HepG2 (cell line): Measurements from ENCODE around the gene KCND2. TPM values are rescaled to one million over a fixed set of nuclear protein-coding genes. Genes with fewer than 3 reads are reported as not detected.

Experiments used
- ATAC-seq: fragments of 200-7000 bp; cut with Tn5 transposase; 3 replicates; pipeline ENCODE4 v1.9.1; 2020; ENCODE audit warnings: mild to moderate bottlenecking, moderate library complexity
- BruUV-seq: library from RNA; stranded (reverse); fragments of 400-500 nt; replicated peaks from 2 replicates; lab custom pipeline; 2021; lab: Mats Ljungman, UMichigan
- CTCF ChIA-PET: fragments of 300-600 bp; formaldehyde crosslinking; extraction: SDS; loops from one replicate; lab custom pipeline; 2021; ENCODE audit warnings: low total read pairs, inconsistent platforms, low intra/inter-chr PET ratio; lab: Yijun Ruan, JAX
- POLR2A ChIA-PET: fragments of 350-600 bp; sonication (Branson Sonifier 250); formaldehyde crosslinking; loops from one replicate; lab custom pipeline; 2020; ENCODE audit warnings: antibody characterized with exemption, inconsistent platforms; lab: Yijun Ruan, JAX
- DNase-seq: peaks from one replicate; pipeline ENCODE4 v3.0.0-alpha.2; 2015; ENCODE audit warnings: low spot score
- FAIRE-seq: peaks from 3 replicates; lab custom pipeline; 2011; peaks lifted over from hg19 to GRCh38; lab: Jason Lieb, UNC
- H2AFZ ChIP-seq: one replicate; pipeline ENCODE4 v1.6.1; 2011; ENCODE audit warnings: low read length, inconsistent platforms
- H3K27ac ChIP-seq: fragments of 300-600 bp; 3 replicates; pipeline ENCODE4 v1.8.0; 2011; ENCODE audit warnings: mixed run types, mild to moderate bottlenecking, mixed read lengths, low read length, inconsistent platforms; ENCODE audit not compliant: insufficient read depth; ENCODE audit errors: extremely low read length
- H3K27me3 ChIP-seq, 2 experiments: fragments of 200-600 bp in 1 of 2; 2 replicates in 1 of 2; 3 replicates in 1 of 2; pipeline versions ENCODE4 v1.6.0 to v1.8.0; 2011; ENCODE audit warnings: low read length in 2 of 2, mild to moderate bottlenecking in 2 of 2, moderate library complexity in 2 of 2, inconsistent platforms in 1 of 2; ENCODE audit not compliant: insufficient read depth in 2 of 2, control insufficient read depth in 1 of 2
- H3K36me3 ChIP-seq, 2 experiments: fragments of 200-600 bp in 1 of 2; replicated peaks in 1 of 2; 2 replicates in 1 of 2; 3 replicates in 1 of 2; pipeline versions ENCODE4 v1.5.1 to v1.8.0; 2011; ENCODE audit warnings: low read length in 2 of 2, inconsistent platforms in 1 of 2; ENCODE audit not compliant: insufficient read depth in 2 of 2, control insufficient read depth in 1 of 2
- H3K4me1 ChIP-seq: 2 replicates; pipeline ENCODE4 v1.5.1; 2012; ENCODE audit warnings: low read length, inconsistent platforms; ENCODE audit not compliant: insufficient read depth
- H3K4me2 ChIP-seq: 2 replicates; pipeline ENCODE4 v1.6.0; 2011; ENCODE audit warnings: low read depth, low read length, inconsistent platforms
- H3K4me3 ChIP-seq, 3 experiments: fragments of 200-600 bp in 1 of 3; sonication (generic), shearing (Covaris generic) in 1 of 3; replicated peaks in 1 of 3; 2 replicates each; pipeline ENCODE4 v1.5.1; 2011 to 2016; ENCODE audit warnings: low read length in 3 of 3, inconsistent platforms in 2 of 3, low read depth in 2 of 3, mild to moderate bottlenecking in 2 of 3, control low read depth in 1 of 3, mixed read lengths in 1 of 3; ENCODE audit not compliant: insufficient read depth in 1 of 3
- H3K79me2 ChIP-seq: one replicate; pipeline ENCODE4 v1.6.1; 2011; ENCODE audit warnings: low read length, inconsistent platforms; ENCODE audit not compliant: insufficient read depth
- H3K9ac ChIP-seq: 2 replicates; pipeline ENCODE4 v1.6.0; 2011; ENCODE audit warnings: mild to moderate bottlenecking, low read depth, low read length, inconsistent platforms; ENCODE audit not compliant: insufficient read depth
- H3K9me3 ChIP-seq: 2 replicates; pipeline ENCODE4 v1.5.1; 2012; ENCODE audit warnings: mild to moderate bottlenecking, low read length
- H4K20me1 ChIP-seq: 2 replicates; pipeline ENCODE4 v1.6.0; 2011; ENCODE audit warnings: inconsistent platforms, mild to moderate bottlenecking, low read length, moderate library complexity; ENCODE audit not compliant: insufficient read depth
- AGO1 ChIP-seq: fragments of 200-400 bp; formaldehyde crosslinking; IDR thresholded peaks from 2 replicates; pipeline ENCODE4 v1.6.1; 2017; ENCODE audit warnings: mild to moderate bottlenecking, low read depth, low read length, moderate library complexity; ENCODE audit not compliant: poor library complexity, severe bottlenecking
- ATM ChIP-seq: fragments of 450-650 bp; IDR thresholded peaks from 2 replicates; pipeline ENCODE4 v1.7.1; 2017; ENCODE audit warnings: mild to moderate bottlenecking, borderline replicate concordance
- BRD4 ChIP-seq: sonication (generic); formaldehyde crosslinking; IDR thresholded peaks from 2 replicates; pipeline ENCODE4 v1.4.0; 2020; ENCODE audit warnings: missing genetic modification reagents
- ISX ChIP-seq: sonication (generic); formaldehyde crosslinking; conservative IDR thresholded peaks from 2 replicates; pipeline ENCODE4 v1.5.0; 2020; ENCODE audit warnings: missing genetic modification reagents
- MLX ChIP-seq: IDR thresholded peaks from 2 replicates; pipeline ENCODE4 v1.6.1; 2016
- SRSF9 ChIP-seq: fragments of 200-400 bp; formaldehyde crosslinking; IDR thresholded peaks from 2 replicates; pipeline ENCODE4 v1.6.1; 2018; ENCODE audit warnings: borderline replicate concordance, mild to moderate bottlenecking, low read depth, low read length; ENCODE audit not compliant: insufficient read depth, poor library complexity, severe bottlenecking
- ZBTB46 ChIP-seq: sonication (generic); formaldehyde crosslinking; IDR thresholded peaks from 2 replicates; pipeline ENCODE4 v1.4.0; 2020; ENCODE audit warnings: mild to moderate bottlenecking, missing genetic modification reagents, borderline replicate concordance
- ZNF496 ChIP-seq: sonication (generic); formaldehyde crosslinking; IDR thresholded peaks from 2 replicates; pipeline ENCODE4 v1.8.1; 2023; ENCODE audit warnings: mild to moderate bottlenecking, moderate library complexity, missing genetic modification reagents; ENCODE audit not compliant: insufficient replicate concordance
- WGBS: methylation state at CpG from one replicate; pipeline ENCODE4 v1.1.6; 2017; ENCODE audit warnings: low lambda C conversion rate; 5-methylcytosine and 5-hydroxymethylcytosine counted together
- in situ Hi-C: cut with HindIII; loops from 2 replicates; pipeline ENCODE4 v1.10.0; 2017; ENCODE audit warnings: low pct_unique_long_range_greater_than_20kb; ENCODE audit not compliant: extremely low pct_ligation_motif_present
- intact Hi-C: fragments of 100-400 bp; cut with micrococcal nuclease; formaldehyde crosslinking; loops from one replicate; pipeline ENCODE4 v1.10.0; 2022; ENCODE audit not compliant: unreplicated experiment
- polyA plus RNA-seq, 8 experiments: library from polyadenylated mRNA; depleted of rRNA in 3 of 8; stranded (reverse) in 7 of 8; unstranded in 1 of 8; fragments of >200 nt; fragmentation: Illumina TruSeq in 4 of 8; extraction: Trizol in 4 of 8; gene quantifications; 2 replicates each; pipeline versions ENCODE4 v1.2.1 to v1.2.3, GENCODE V29; 2011 to 2016; ENCODE audit warnings: low read depth in 4 of 8, missing spikeins in 1 of 8, mixed read lengths in 1 of 8; ENCODE audit not compliant: insufficient read depth in 1 of 8
- total RNA-seq, 5 experiments: library from RNA; depleted of rRNA; stranded (reverse); fragments of >200 nt; fragmentation: Illumina TruSeq; extraction: Trizol; gene quantifications; 2 replicates each; pipeline ENCODE4 v1.2.3, GENCODE V29; 2016; ENCODE audit warnings: low read depth in 1 of 5

Gene KCND2
- total and polyA plus RNA-seq, 2 of the 13 experiments (the other 11 are each of a cell fraction or from before 2014, with no cell fraction given): not detected

- CTCF ChIA-PET: no interaction called here
- Histone ChIP-seq H3K27me3 (peaks cover 0 to 6% of the 10 kb centered on the region in 2 experiments; a peak in 1 of 5 replicates), H3K4me3 (no peak overlapping the region), H3K27ac (no peak overlapping the region), H2AFZ (no peak overlapping the region), H4K20me1 (no peaks in the 10 kb centered on the region), H3K36me3 (no peaks in the 10 kb centered on the region), H3K79me2 (no peaks in the 10 kb centered on the region), H3K4me1 (no peaks in the 10 kb centered on the region), H3K9ac (no peak overlapping the region), H3K9me3 (no peaks in the 10 kb centered on the region), H3K4me2 (no peak overlapping the region)
- BruUV-seq: no TSS peak
- 15% methylated on average over 5 of the region's 5 CpGs for whole genome bisulfite sequencing
- ATAC-seq (no peak), DNase-seq (no peak), FAIRE-seq (no peak)
- no peak for TF ChIP-seq MLX (CRISPR knock-in tag)
- TF ChIP-seq ISX: no peak
- TF ChIP-seq BRD4 (CRISPR knock-in tag): no peak
- TF ChIP-seq ZNF496 (CRISPR knock-in tag): no peak
- in situ Hi-C loops (no loop called here), intact Hi-C loops (no loop called here)
- POLR2A ChIA-PET: no interaction called here
Observed at GRCh38 chr7:120783721-120784120, 510.7 kb downstream of the KCND2 start.

GRCh38 chr7:120785095-120785494, 512.1 kb downstream of the KCND2 start:
- Histone ChIP-seq H4K20me1 (no peaks in the 10 kb centered on the region), H2AFZ (no peak overlapping the region), H3K4me1 (no peaks in the 10 kb centered on the region), H3K4me3 (no peak overlapping the region), H3K79me2 (no peaks in the 10 kb centered on the region), H3K9me3 (no peaks in the 10 kb centered on the region), H3K27ac (no peak overlapping the region), H3K27me3 (peaks cover 0 to 6% of the 10 kb centered on the region in 2 experiments; a peak in 1 of 5 replicates), H3K9ac (no peak overlapping the region), H3K36me3 (no peaks in the 10 kb centered on the region), H3K4me2 (no peak overlapping the region)
- no peak for FAIRE-seq
- 6% methylated on average over 1 of the region's 1 CpG for WGBS
- in situ Hi-C loops: no loop called here
- ChIA-PET CTCF (no interaction called here), POLR2A (no interaction called here)
- intact Hi-C loops: no loop called here
- BruUV-seq: no TSS peak
- TF ChIP-seq SRSF9 (no peak), AGO1 (no peak), ATM (no peak), ZBTB46 (no peak)
- ATAC-seq: no peak
- no peak for DNase-seq
